Measurements from ENCODE around the gene ATP8B4.
"Not testable (repeated sequence)": the region's sequence is repeated elsewhere in the genome, so short reads cannot be mapped to it uniquely, and the experiment has no call there.

Gene ATP8B4

GRCh38 chr15:50108461-50108860, 10.6 kb downstream of the ATP8B4 start:
- POLR2A ChIA-PET = no interaction called here
- TF ChIP-seq ZNF384 (IDR thresholded peaks at IDR 0.05) (no peak), HDGF (IDR thresholded peaks at IDR 0.05; ENCODE audit: borderline replicate concordance) (no peak), LEF1 (IDR thresholded peaks at IDR 0.05; ENCODE audit: borderline replicate concordance) (no peak), ELF4 (IDR thresholded peaks at IDR 0.05) (no peak), NFRKB (IDR thresholded peaks at IDR 0.05) (no peak)
- CTCF ChIA-PET = no interaction called here
- DNase-seq (ENCODE audit: extremely low spot score) = no peak

- DNase-seq (ENCODE audit: extremely low spot score) = no peak
- TF ChIP-seq CTBP1 (IDR thresholded peaks at IDR 0.05; ENCODE audit: borderline replicate concordance) (no peak), SP1 (IDR thresholded peaks at IDR 0.05) (no peak), LEF1 (IDR thresholded peaks at IDR 0.05; ENCODE audit: borderline replicate concordance) (no peak), SUZ12 (IDR thresholded peaks at IDR 0.05) (no peak), PKNOX1 (IDR thresholded peaks at IDR 0.05) (no peak), FOXA1 (IDR thresholded peaks at IDR 0.05) (no peak), ZNF384 (IDR thresholded peaks at IDR 0.05) (no peak), NFRKB (IDR thresholded peaks at IDR 0.05) (no peak), TARDBP (IDR thresholded peaks at IDR 0.05) (no peak), FOXM1 (IDR thresholded peaks at IDR 0.05; ENCODE audit: borderline replicate concordance) (no peak), ELF4 (IDR thresholded peaks at IDR 0.05) (no peak)
- ChIA-PET POLR2A (no interaction called here), CTCF (no interaction called here)
These were observed 11.2 kb downstream of the ATP8B4 start for GRCh38 chr15:50107591-50108408.

- ChIA-PET POLR2A (no interaction called here), CTCF (no interaction called here)
These were observed 11.9 kb downstream of the ATP8B4 start for GRCh38 chr15:50107157-50107556.

GRCh38 chr15:50106457-50106856, 12.6 kb downstream of the ATP8B4 start:
- CTCF ChIA-PET = no interaction called here
- POLR2A ChIA-PET = no interaction called here
- TF ChIP-seq NFRKB (IDR thresholded peaks at IDR 0.05) (no peak), BHLHE40 (IDR thresholded peaks at IDR 0.05; ENCODE audit: borderline replicate concordance) (no peak), FOXK2 (IDR thresholded peaks at IDR 0.05) (no peak), ZNF384 (IDR thresholded peaks at IDR 0.05) (no peak), ELF4 (IDR thresholded peaks at IDR 0.05) (no peak), L3MBTL2 (conservative IDR thresholded peaks at IDR 0.05) (no peak), CTBP1 (IDR thresholded peaks at IDR 0.05; ENCODE audit: borderline replicate concordance) (no peak), HDGF (IDR thresholded peaks at IDR 0.05; ENCODE audit: borderline replicate concordance) (no peak), ARNT (IDR thresholded peaks at IDR 0.05) (no peak), LEF1 (IDR thresholded peaks at IDR 0.05; ENCODE audit: borderline replicate concordance) (no peak), SUZ12 (IDR thresholded peaks at IDR 0.05) (no peak), TARDBP (IDR thresholded peaks at IDR 0.05) (no peak)
- DNase-seq (ENCODE audit: extremely low spot score) = no peak

More at GRCh38 chr15:50107157-50107556, 11.9 kb downstream of the ATP8B4 start:
- no peak for DNase-seq (ENCODE audit: extremely low spot score)
- no peak for TF ChIP-seq TARDBP (IDR thresholded peaks at IDR 0.05)

DNA sequence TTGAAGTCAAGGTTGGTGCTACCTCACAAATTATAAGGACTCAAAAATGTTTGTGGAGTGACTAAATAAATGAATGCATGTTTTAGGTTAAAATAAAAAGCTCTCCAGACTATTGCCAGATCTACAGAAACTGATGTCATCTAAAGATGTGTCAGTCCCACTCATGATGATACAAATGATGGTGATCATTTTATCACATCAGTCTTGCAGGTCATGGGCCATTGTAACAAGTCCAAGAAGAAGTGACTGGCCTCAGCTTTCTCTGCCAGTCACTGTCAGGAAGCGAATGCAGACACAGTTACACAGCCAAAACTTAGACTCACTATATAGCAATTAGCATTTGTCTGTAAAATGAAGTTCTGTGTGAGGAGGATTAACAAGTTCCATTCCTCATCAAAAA, 18.5 kb downstream of the ATP8B4 start:
- DNase-seq (ENCODE audit: extremely low spot score) = no peak
- TF ChIP-seq CTBP1 (IDR thresholded peaks at IDR 0.05; ENCODE audit: borderline replicate concordance) (no peak), ELF4 (IDR thresholded peaks at IDR 0.05) (no peak), LEF1 (IDR thresholded peaks at IDR 0.05; ENCODE audit: borderline replicate concordance) (no peak), PKNOX1 (IDR thresholded peaks at IDR 0.05) (no peak), L3MBTL2 (conservative IDR thresholded peaks at IDR 0.05) (no peak), NFRKB (IDR thresholded peaks at IDR 0.05) (no peak), FOXK2 (IDR thresholded peaks at IDR 0.05) (no peak), ARNT (IDR thresholded peaks at IDR 0.05) (no peak), SP1 (IDR thresholded peaks at IDR 0.05) (no peak), FOXA1 (IDR thresholded peaks at IDR 0.05) (no peak)
- ChIA-PET CTCF (no interaction called here), POLR2A (no interaction called here)

DNA sequence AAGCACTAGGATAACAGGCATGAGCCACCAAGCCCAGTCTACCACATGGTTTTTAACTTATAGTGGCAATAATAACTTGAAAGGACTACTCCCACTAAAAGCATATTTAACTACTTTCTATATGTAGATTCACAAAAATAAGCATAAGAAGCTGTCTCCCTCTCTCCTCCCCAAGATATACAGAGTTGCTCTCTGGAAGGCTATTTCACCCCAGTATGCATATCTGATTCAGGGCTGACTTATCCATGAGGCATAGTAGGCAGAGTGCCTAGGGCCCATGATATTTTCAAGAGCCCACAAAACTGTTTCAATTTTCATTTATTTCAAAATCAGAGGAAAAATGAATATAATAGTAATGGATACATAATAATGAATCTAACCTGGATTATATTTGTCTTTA, 20.5 kb downstream of the ATP8B4 start:
- ChIA-PET POLR2A (no interaction called here), CTCF (no interaction called here)
- DNase-seq (ENCODE audit: extremely low spot score) = no peak
- no peak for TF ChIP-seq ELF4 (IDR thresholded peaks at IDR 0.05)
- no peak for TF ChIP-seq FOXM1 (IDR thresholded peaks at IDR 0.05; ENCODE audit: borderline replicate concordance)
- no peak for TF ChIP-seq ZNF384 (IDR thresholded peaks at IDR 0.05)
- TF ChIP-seq L3MBTL2 (conservative IDR thresholded peaks at IDR 0.05) = no peak
- TF ChIP-seq FOXA1 (IDR thresholded peaks at IDR 0.05) = no peak
- no peak for TF ChIP-seq NFRKB (IDR thresholded peaks at IDR 0.05)
- TF ChIP-seq LEF1 (IDR thresholded peaks at IDR 0.05; ENCODE audit: borderline replicate concordance) = no peak
- no peak for TF ChIP-seq SP1 (IDR thresholded peaks at IDR 0.05)
- TF ChIP-seq ARNT (IDR thresholded peaks at IDR 0.05) = no peak
- TF ChIP-seq CTBP1 (IDR thresholded peaks at IDR 0.05; ENCODE audit: borderline replicate concordance) = no peak

DNA sequence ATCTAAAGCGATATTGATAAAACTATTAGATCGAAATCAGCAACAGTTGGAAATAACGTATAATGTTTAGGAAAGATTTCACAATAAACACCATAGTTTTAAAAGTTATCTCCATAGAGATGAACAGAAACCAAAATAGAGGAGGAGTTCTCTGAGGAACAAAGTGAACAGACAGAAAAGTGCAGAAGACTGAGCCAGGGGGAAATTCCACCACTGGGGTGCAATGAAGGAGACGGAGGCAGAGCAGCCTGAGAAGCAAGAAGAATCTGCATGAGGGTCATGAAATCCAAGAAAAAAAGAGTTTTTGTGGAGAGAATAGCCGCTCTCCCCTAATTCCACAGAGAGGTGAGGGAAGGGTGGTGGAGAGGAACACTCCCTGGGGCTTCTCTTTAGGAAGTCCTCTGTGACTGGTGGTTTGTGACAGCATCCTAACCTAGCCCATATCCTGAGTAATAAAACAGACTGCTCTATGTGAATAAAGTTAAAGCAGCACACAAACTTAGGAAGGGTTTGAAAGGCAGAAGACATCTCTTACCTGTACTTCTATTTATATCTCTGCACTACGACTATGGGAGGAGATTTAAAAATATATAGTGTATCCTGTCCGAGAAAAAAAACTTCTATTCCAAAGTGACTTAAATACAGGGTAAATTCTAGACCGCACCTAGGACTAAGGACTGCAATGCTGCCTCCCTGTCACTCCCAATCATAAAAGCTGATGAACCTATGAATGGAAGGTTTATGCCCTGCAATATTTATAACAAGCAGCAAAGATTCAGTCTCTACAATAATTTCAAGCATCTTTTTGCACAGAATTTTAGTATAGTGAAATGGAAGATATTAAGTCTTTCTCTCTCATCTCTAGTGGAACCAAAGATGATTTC, 22.9 kb downstream of the ATP8B4 start:
- POLR2A ChIA-PET = no interaction called here
- no peak for DNase-seq (ENCODE audit: extremely low spot score)
- CTCF ChIA-PET = no interaction called here
- TF ChIP-seq FOXK2 (IDR thresholded peaks at IDR 0.05) (no peak), PKNOX1 (IDR thresholded peaks at IDR 0.05) (no peak), SUZ12 (IDR thresholded peaks at IDR 0.05) (no peak), ELF4 (IDR thresholded peaks at IDR 0.05) (no peak), FOXM1 (IDR thresholded peaks at IDR 0.05; ENCODE audit: borderline replicate concordance) (no peak), NFRKB (IDR thresholded peaks at IDR 0.05) (no peak), TARDBP (IDR thresholded peaks at IDR 0.05) (no peak), CTBP1 (IDR thresholded peaks at IDR 0.05; ENCODE audit: borderline replicate concordance) (no peak), ARNT (IDR thresholded peaks at IDR 0.05) (no peak)

- POLR2A ChIA-PET; DNase-seq (ENCODE audit: extremely low spot score); CTCF ChIA-PET: not testable (repeated sequence)
These were observed 29.6 kb downstream of the ATP8B4 start for GRCh38 chr15:50089386-50089785.

Data from HEK293T (cell line).